MM.1S (cell line): ENCODE results near the gene ANP32B.

ENCODE experiments used
- DNase-seq: peaks from one replicate; pipeline ENCODE4 v3.0.0-alpha.2; 2015
- H2AFZ ChIP-seq: fragments of 300-600 bp; sonication (generic); 2 replicates; pipeline ENCODE4 v1.6.0; 2016; ENCODE audit warnings: antibody characterized with exemption, low read length
- H3F3A ChIP-seq: fragments of 300-600 bp; sonication (generic); 2 replicates; pipeline ENCODE4 v1.6.1; 2016; ENCODE audit warnings: mild to moderate bottlenecking, antibody characterized with exemption, low read length, moderate library complexity, mixed read lengths; ENCODE audit not compliant: insufficient read depth
- H3K27ac ChIP-seq: fragments of 300-600 bp; sonication (generic); 2 replicates; pipeline ENCODE4 v1.5.1; 2016; ENCODE audit warnings: mild to moderate bottlenecking, low read length
- H3K27me3 ChIP-seq: fragments of 300-600 bp; sonication (generic); replicated peaks from 2 replicates; pipeline ENCODE4 v1.6.0; 2016; ENCODE audit warnings: low read length; ENCODE audit not compliant: insufficient read depth
- H3K36me3 ChIP-seq: fragments of 300-600 bp; sonication (generic); replicated peaks from 2 replicates; pipeline ENCODE4 v1.6.1; 2016; ENCODE audit warnings: mild to moderate bottlenecking, low read length, mixed read lengths; ENCODE audit not compliant: insufficient read depth
- H3K4me1 ChIP-seq: fragments of 300-600 bp; sonication (generic); 2 replicates; pipeline ENCODE4 v1.6.1; 2016; ENCODE audit warnings: low read length, mixed read lengths
- H3K4me2 ChIP-seq: fragments of 300-600 bp; sonication (generic); 2 replicates; pipeline ENCODE4 v1.6.0; 2016; ENCODE audit warnings: low read depth, low read length
- H3K4me3 ChIP-seq: fragments of 300-600 bp; sonication (generic); 2 replicates; pipeline ENCODE4 v1.5.1; 2016; ENCODE audit warnings: low read length, mixed read lengths
- H3K79me2 ChIP-seq: fragments of 300-600 bp; sonication (generic); 2 replicates; pipeline ENCODE4 v1.6.1; 2016; ENCODE audit warnings: mixed run types, low read length, mixed read lengths
- H3K9ac ChIP-seq: fragments of 300-600 bp; sonication (generic); 2 replicates; pipeline ENCODE4 v1.6.1; 2016; ENCODE audit warnings: low read length, mixed read lengths
- H3K9me2 ChIP-seq: fragments of 300-600 bp; sonication (generic); replicated peaks from 2 replicates; pipeline ENCODE4 v1.6.1; 2016; ENCODE audit warnings: mild to moderate bottlenecking, low read length, mixed read lengths; ENCODE audit not compliant: insufficient read depth
- H3K9me3 ChIP-seq: fragments of 300-600 bp; sonication (generic); replicated peaks from 2 replicates; pipeline ENCODE4 v1.6.1; 2016; ENCODE audit warnings: mild to moderate bottlenecking, low read length, mixed read lengths; ENCODE audit not compliant: insufficient read depth
- H4K20me1 ChIP-seq: fragments of 300-600 bp; sonication (generic); 2 replicates; pipeline ENCODE4 v1.6.1; 2016; ENCODE audit warnings: mild to moderate bottlenecking, low read length, moderate library complexity, mixed read lengths; ENCODE audit not compliant: insufficient read depth
- EZH2 ChIP-seq: fragments of 300-600 bp; sonication (generic); optimal IDR thresholded peaks from 2 replicates; pipeline ENCODE3; 2017; ENCODE audit warnings: low read depth, mild to moderate bottlenecking, antibody characterized with exemption, low read length, mixed read lengths
- EZH2phosphoT487 ChIP-seq: fragments of 300-600 bp; sonication (generic); IDR thresholded peaks from 2 replicates; pipeline ENCODE4 v1.6.1; 2018; ENCODE audit warnings: antibody characterized with exemption, low read length
- TF ChIP-seq, protein P1 (sequence below): fragments of 300-600 bp; sonication (generic); IDR thresholded peaks from 2 replicates; pipeline ENCODE4 v1.5.1; 2016; ENCODE audit warnings: antibody characterized with exemption, low read length, mixed read lengths

Gene ANP32B

GRCh38 chr9:97984188-97985057 lies 1.3 kb downstream of the ANP32B start:
- H3K4me2 ChIP-seq: peak overlapping the region; percentile 80; the same call in 1 of the 2 replicates
- no peaks in the 10 kb centered on the region for H3K9me3 ChIP-seq
- peaks cover 18% of the 10 kb centered on the region for H3K4me1 ChIP-seq
- 0 out of 2 replicates have a peak, but pooled peaks cover 6% of the 10 kb centered on the region for H3F3A ChIP-seq
- H3K4me3 ChIP-seq: peak overlapping the region; percentile 66
- no peaks in the 10 kb centered on the region for H3K9me2 ChIP-seq
- DNase-seq: peak; percentile 79
- H3K9ac ChIP-seq: peak overlapping the region; percentile 99
- H3K27ac ChIP-seq: peak overlapping the region; percentile 80; the same call in 1 of the 2 replicates
- H3K27me3 ChIP-seq: no peaks in the 10 kb centered on the region
- no peak overlapping the region for H2AFZ ChIP-seq
- H3K36me3 ChIP-seq: no peaks in the 10 kb centered on the region
- H4K20me1 ChIP-seq: peaks cover 28% of the 10 kb centered on the region
- peaks cover 56% of the 10 kb centered on the region for H3K79me2 ChIP-seq
- TF ChIP-seq EZH2phosphoT487: no peak
- TF ChIP-seq, protein P1, sequence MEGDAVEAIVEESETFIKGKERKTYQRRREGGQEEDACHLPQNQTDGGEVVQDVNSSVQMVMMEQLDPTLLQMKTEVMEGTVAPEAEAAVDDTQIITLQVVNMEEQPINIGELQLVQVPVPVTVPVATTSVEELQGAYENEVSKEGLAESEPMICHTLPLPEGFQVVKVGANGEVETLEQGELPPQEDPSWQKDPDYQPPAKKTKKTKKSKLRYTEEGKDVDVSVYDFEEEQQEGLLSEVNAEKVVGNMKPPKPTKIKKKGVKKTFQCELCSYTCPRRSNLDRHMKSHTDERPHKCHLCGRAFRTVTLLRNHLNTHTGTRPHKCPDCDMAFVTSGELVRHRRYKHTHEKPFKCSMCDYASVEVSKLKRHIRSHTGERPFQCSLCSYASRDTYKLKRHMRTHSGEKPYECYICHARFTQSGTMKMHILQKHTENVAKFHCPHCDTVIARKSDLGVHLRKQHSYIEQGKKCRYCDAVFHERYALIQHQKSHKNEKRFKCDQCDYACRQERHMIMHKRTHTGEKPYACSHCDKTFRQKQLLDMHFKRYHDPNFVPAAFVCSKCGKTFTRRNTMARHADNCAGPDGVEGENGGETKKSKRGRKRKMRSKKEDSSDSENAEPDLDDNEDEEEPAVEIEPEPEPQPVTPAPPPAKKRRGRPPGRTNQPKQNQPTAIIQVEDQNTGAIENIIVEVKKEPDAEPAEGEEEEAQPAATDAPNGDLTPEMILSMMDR: no peak
- TF ChIP-seq EZH2: no peak

GRCh38 chr9:97985058-97985861 lies 2.1 kb downstream of the ANP32B start:
- TF ChIP-seq EZH2phosphoT487 (no peak), EZH2 (no peak)
- TF ChIP-seq, protein P1: no peak
- Histone ChIP-seq H3K4me1 (peaks cover 23% of the 10 kb centered on the region), H2AFZ (no peak overlapping the region), H3K9me2 (no peaks in the 10 kb centered on the region), H3K9ac (peak overlapping the region; percentile 61; the same call in 1 of the 2 replicates), H4K20me1 (peaks cover 37% of the 10 kb centered on the region), H3K4me3 (peak overlapping the region; percentile 48), H3K79me2 (peaks cover 65% of the 10 kb centered on the region), H3K36me3 (no peaks in the 10 kb centered on the region), H3K27me3 (no peaks in the 10 kb centered on the region), H3F3A (0 out of 2 replicates have a peak, but pooled peaks cover 6% of the 10 kb centered on the region), H3K27ac (peak overlapping the region; percentile 18; the same call in 1 of the 2 replicates), H3K4me2 (peak overlapping the region; percentile 80), H3K9me3 (no peaks in the 10 kb centered on the region)
- peak; percentile 66 for DNase-seq

DNA sequence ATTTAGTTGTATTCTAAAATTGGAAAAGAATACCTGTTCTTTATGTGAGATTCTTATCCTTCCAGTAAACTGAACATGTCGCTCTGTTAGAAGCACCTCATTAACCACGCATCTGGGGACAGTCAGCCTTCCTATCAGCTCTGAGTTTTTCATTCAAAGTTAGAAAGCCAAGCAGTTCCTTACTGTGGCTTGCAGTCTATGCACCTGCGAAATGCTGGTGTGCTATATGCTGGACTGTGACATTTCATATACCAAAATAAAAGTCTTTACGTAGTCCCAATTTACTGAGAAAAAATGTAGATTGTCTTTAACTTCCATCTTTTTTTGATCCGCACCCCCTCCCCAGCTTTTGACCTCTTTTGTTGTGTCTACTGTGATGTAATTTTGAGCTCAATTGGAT lies 4.3 kb downstream of the ANP32B start:
- no peak for DNase-seq
- Histone ChIP-seq H3K9me2 (no peaks in the 10 kb centered on the region), H3K9me3 (no peaks in the 10 kb centered on the region), H3K9ac (no peak overlapping the region), H3K27ac (no peak overlapping the region), H3F3A (0 out of 2 replicates have a peak, but pooled peaks cover 6% of the 10 kb centered on the region), H3K4me3 (no peak overlapping the region), H3K27me3 (no peaks in the 10 kb centered on the region), H3K4me2 (no peak overlapping the region), H3K79me2 (peaks cover 87% of the 10 kb centered on the region), H3K36me3 (0 out of 2 replicates have a peak, but pooled peaks cover 3% of the 10 kb centered on the region), H2AFZ (no peak overlapping the region), H3K4me1 (peaks cover 24% of the 10 kb centered on the region), H4K20me1 (peaks cover 59% of the 10 kb centered on the region)
- TF ChIP-seq, protein P1: no peak
